Measurements from ENCODE around the gene TTC34. TPM values are rescaled to one million over a fixed set of nuclear protein-coding genes. Genes with fewer than 3 reads are reported as not detected.

The TTC34 gene
- total RNA-seq, 4 donors from 2014 or later, result 0.17 to 0.56 TPM; not detected in 2

GRCh38 chr1:2832506-2833453, 31.3 kb upstream of the TTC34 start:
- no peak for DNase-seq (ENCODE audit: low spot score in 2 of 2)
- H3K9me3 ChIP-seq, result no peaks in the 10 kb centered on the region
- no peak for TF ChIP-seq CTCF (IDR thresholded peaks at IDR 0.05)
- no peak for TF ChIP-seq EP300 (IDR thresholded peaks at IDR 0.05)
- no peak for TF ChIP-seq POLR2AphosphoS5 (IDR thresholded peaks at IDR 0.05)
- no peak overlapping the region for H3K27ac ChIP-seq
- no peak overlapping the region for H3K4me3 ChIP-seq
- no peaks in the 10 kb centered on the region for H3K4me1 ChIP-seq
- whole genome bisulfite sequencing, result 82% methylated on average over 19 of the region's 28 CpGs
- H3K36me3 ChIP-seq, result no peaks in the 10 kb centered on the region
- peaks cover 56% of the 10 kb centered on the region for H3K27me3 ChIP-seq

- Histone ChIP-seq H3K27me3 (peaks cover 56% of the 10 kb centered on the region), H3K9me3 (no peaks in the 10 kb centered on the region), H3K4me1 (no peaks in the 10 kb centered on the region), H3K36me3 (no peaks in the 10 kb centered on the region), H3K4me3 (no peak overlapping the region), H3K27ac (no peak overlapping the region)
- DNase-seq (ENCODE audit: low spot score in 2 of 2), result no peak
- WGBS, result 83% methylated on average over 4 of the region's 12 CpGs
- no peak for TF ChIP-seq POLR2A (IDR thresholded peaks at IDR 0.05)
- TF ChIP-seq POLR2AphosphoS5 (IDR thresholded peaks at IDR 0.05), result no peak
- no peak for TF ChIP-seq CTCF (IDR thresholded peaks at IDR 0.05)
- no peak for TF ChIP-seq EP300 (IDR thresholded peaks at IDR 0.05)
These were observed 30.2 kb upstream of the TTC34 start for GRCh38 chr1:2831596-2832212.

GRCh38 chr1:2830761-2831425, 29.4 kb upstream of the TTC34 start:
- 88% methylated on average over 5 of the region's 20 CpGs for WGBS
- H3K36me3 ChIP-seq, result no peaks in the 10 kb centered on the region
- TF ChIP-seq POLR2A (IDR thresholded peaks at IDR 0.05), result no peak
- no peak for TF ChIP-seq POLR2AphosphoS5 (IDR thresholded peaks at IDR 0.05)
- no peak for TF ChIP-seq CTCF (IDR thresholded peaks at IDR 0.05)
- TF ChIP-seq EP300 (IDR thresholded peaks at IDR 0.05), result no peak
- DNase-seq (ENCODE audit: low spot score in 2 of 2), result no peak
- no peaks in the 10 kb centered on the region for H3K4me1 ChIP-seq
- H3K27ac ChIP-seq, result no peak overlapping the region
- H3K9me3 ChIP-seq, result no peaks in the 10 kb centered on the region
- peaks cover 60% of the 10 kb centered on the region for H3K27me3 ChIP-seq
- no peak overlapping the region for H3K4me3 ChIP-seq

GRCh38 chr1:2829846-2830615, 28.5 kb upstream of the TTC34 start:
- no peaks in the 10 kb centered on the region for H3K9me3 ChIP-seq
- TF ChIP-seq EP300 (IDR thresholded peaks at IDR 0.05) (no peak), CTCF (IDR thresholded peaks at IDR 0.05) (no peak), POLR2A (IDR thresholded peaks at IDR 0.05) (no peak), POLR2AphosphoS5 (IDR thresholded peaks at IDR 0.05) (no peak)
- H3K4me3 ChIP-seq, result no peak overlapping the region
- 71% methylated on average over 11 of the region's 23 CpGs for WGBS
- H3K27me3 ChIP-seq, result peaks cover 65% of the 10 kb centered on the region
- no peak overlapping the region for H3K27ac ChIP-seq
- DNase-seq (ENCODE audit: low spot score in 2 of 2), result no peak
- H3K4me1 ChIP-seq, result no peaks in the 10 kb centered on the region
- no peaks in the 10 kb centered on the region for H3K36me3 ChIP-seq
